GM12873 (cell line): Measurements from ENCODE around the gene RNF31.

Source experiments
- CTCF ChIP-seq: IDR thresholded peaks from 2 replicates; pipeline ENCODE4 v1.5.1; 2012; ENCODE audit warnings: low read depth, mild to moderate bottlenecking, moderate library complexity, low read length, control low read depth; ENCODE audit not compliant: insufficient read depth; ENCODE audit errors: missing control alignments

The RNF31 gene

GRCh38 chr14:24178399-24179178 is 31.3 kb downstream of the RNF31 start:
- TF ChIP-seq CTCF: no peak

GRCh38 chr14:24179294-24179960 is 32.1 kb downstream of the RNF31 start:
- no peak for TF ChIP-seq CTCF

- TF ChIP-seq CTCF: no peak
These were observed 32.9 kb downstream of the RNF31 start for GRCh38 chr14:24179961-24180796.

GRCh38 chr14:24181371-24182077 is 34.2 kb downstream of the RNF31 start:
- no peak for TF ChIP-seq CTCF

GRCh38 chr14:24182110-24182882 is 35.0 kb downstream of the RNF31 start:
- no peak for TF ChIP-seq CTCF

GRCh38 chr14:24183014-24183481 is 35.8 kb downstream of the RNF31 start:
- TF ChIP-seq CTCF: no peak
